ENCODE data around the gene ADCY6. TPM values are rescaled to one million over a fixed set of nuclear protein-coding genes. Genes with fewer than 3 reads are reported as not detected.

ADCY6 gene
- total RNA-seq, 1 experiment from 2014 or later, result 19.0 TPM

- ATAC-seq (no peak), DNase-seq (no peak)
- Histone ChIP-seq H3K36me3 (ENCODE audit: low read depth, low read length) (no peaks in the 10 kb centered on the region), H3K27me3 (ENCODE audit: low read length) (no peaks in the 10 kb centered on the region), H3K4me2 (ENCODE audit: low read length) (no peak overlapping the region), H3K4me3 (ENCODE audit: low read length) (no peak overlapping the region), H3K9me2 (replicated peaks; ENCODE audit: low read length) (no peaks in the 10 kb centered on the region), H3K9me3 (ENCODE audit: low read length) (no peaks in the 10 kb centered on the region), H3K9ac (ENCODE audit: low read length) (no peak overlapping the region), H3K4me1 (ENCODE audit: insufficient read depth, low read length) (no peaks in the 10 kb centered on the region), H3K79me2 (ENCODE audit: low read length) (no peaks in the 10 kb centered on the region), H3K27ac (ENCODE audit: low read length) (no peak overlapping the region), H3F3A (ENCODE audit: low read length, unreplicated experiment) (no peaks in the 10 kb centered on the region), H4K20me1 (ENCODE audit: low read length) (no peaks in the 10 kb centered on the region), H2AFZ (ENCODE audit: low read length) (no peak overlapping the region)
- BruUV-seq (replicated peaks), result no TSS peak
- POLR2A ChIA-PET (ENCODE audit: unreplicated experiment), result no interaction called here
- intact Hi-C loops (cut with micrococcal nuclease), result no loop called here
- no peak for TF ChIP-seq CTCF (conservative IDR thresholded peaks at IDR 0.05; ENCODE audit: low read depth, low read length)
- no peak for TF ChIP-seq EZH2phosphoT487 (IDR thresholded peaks at IDR 0.05; ENCODE audit: borderline replicate concordance, low read length)
- TF ChIP-seq EZH2 (IDR thresholded peaks at IDR 0.05; ENCODE audit: low read length, unreplicated experiment), result no peak
- CTCF ChIA-PET, result no interaction called here
These were observed 12.1 kb upstream of the ADCY6 start for GRCh38 chr12:48800971-48801370.

GRCh38 chr12:48800457-48800856 is 11.6 kb upstream of the ADCY6 start:
- POLR2A ChIA-PET (ENCODE audit: unreplicated experiment), result no interaction called here
- no peak overlapping the region for H2AFZ ChIP-seq (ENCODE audit: low read length)

More at GRCh38 chr12:48800457-48800856, 11.6 kb upstream of the ADCY6 start:
- Histone ChIP-seq H3K79me2 (ENCODE audit: low read length) (no peaks in the 10 kb centered on the region), H3K9ac (ENCODE audit: low read length) (no peak overlapping the region), H3K9me2 (replicated peaks; ENCODE audit: low read length) (no peaks in the 10 kb centered on the region), H3K4me1 (ENCODE audit: insufficient read depth, low read length) (no peaks in the 10 kb centered on the region), H3K27ac (ENCODE audit: low read length) (no peak overlapping the region), H3K4me3 (ENCODE audit: low read length) (no peak overlapping the region), H3K9me3 (ENCODE audit: low read length) (no peaks in the 10 kb centered on the region), H3K36me3 (ENCODE audit: low read depth, low read length) (no peaks in the 10 kb centered on the region), H3K4me2 (ENCODE audit: low read length) (no peak overlapping the region), H4K20me1 (ENCODE audit: low read length) (no peaks in the 10 kb centered on the region), H3K27me3 (ENCODE audit: low read length) (no peaks in the 10 kb centered on the region), H3F3A (ENCODE audit: low read length, unreplicated experiment) (no peaks in the 10 kb centered on the region)
- no TSS peak for BruUV-seq (replicated peaks)
- intact Hi-C loops (cut with micrococcal nuclease), result no loop called here
- DNase-seq, result no peak
- CTCF ChIA-PET, result no interaction called here
- no peak for ATAC-seq
- TF ChIP-seq CTCF (conservative IDR thresholded peaks at IDR 0.05; ENCODE audit: low read depth, low read length), result no peak
- TF ChIP-seq EZH2 (IDR thresholded peaks at IDR 0.05; ENCODE audit: low read length, unreplicated experiment), result no peak
- no peak for TF ChIP-seq EZH2phosphoT487 (IDR thresholded peaks at IDR 0.05; ENCODE audit: borderline replicate concordance, low read length)
